ENCODE data around the gene PDE4C.
A peak's percentile ranks its signal among the peaks of the same experiment; 100 is the strongest.

The PDE4C gene

DNA sequence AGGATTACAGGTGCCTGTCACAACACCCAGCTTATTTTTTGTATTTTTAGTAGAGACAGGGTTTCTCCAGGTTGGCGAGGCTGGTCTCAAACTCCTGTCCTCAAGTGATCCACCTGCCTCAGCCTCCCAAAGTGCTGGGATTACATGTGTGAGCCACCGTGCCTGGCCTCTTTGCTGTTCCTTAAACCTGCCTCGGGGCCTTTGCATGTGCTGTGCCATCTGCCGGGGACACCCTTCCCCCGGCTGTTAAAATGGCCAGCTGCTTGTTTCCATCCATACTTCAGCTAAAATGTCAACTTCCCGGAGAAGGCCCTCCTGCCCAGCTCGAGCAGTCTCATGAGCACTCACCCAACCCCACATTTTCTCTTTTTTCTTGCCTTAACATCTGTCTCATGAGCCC is 19.1 kb upstream of the PDE4C start:
- no peak for DNase-seq (ENCODE audit: low read depth)
- no peak for TF ChIP-seq CTCF (IDR thresholded peaks at IDR 0.05; ENCODE audit: low read length, missing control alignments)
- no peak overlapping the region for H3K4me3 ChIP-seq (replicated peaks; ENCODE audit: low read depth, low read length)

GRCh38 chr19:18239303-18239702 is 13.1 kb upstream of the PDE4C start:
- TF ChIP-seq CTCF (IDR thresholded peaks at IDR 0.05; ENCODE audit: low read length, missing control alignments): no peak
- H3K4me3 ChIP-seq (replicated peaks; ENCODE audit: low read depth, low read length): no peak overlapping the region

DNA sequence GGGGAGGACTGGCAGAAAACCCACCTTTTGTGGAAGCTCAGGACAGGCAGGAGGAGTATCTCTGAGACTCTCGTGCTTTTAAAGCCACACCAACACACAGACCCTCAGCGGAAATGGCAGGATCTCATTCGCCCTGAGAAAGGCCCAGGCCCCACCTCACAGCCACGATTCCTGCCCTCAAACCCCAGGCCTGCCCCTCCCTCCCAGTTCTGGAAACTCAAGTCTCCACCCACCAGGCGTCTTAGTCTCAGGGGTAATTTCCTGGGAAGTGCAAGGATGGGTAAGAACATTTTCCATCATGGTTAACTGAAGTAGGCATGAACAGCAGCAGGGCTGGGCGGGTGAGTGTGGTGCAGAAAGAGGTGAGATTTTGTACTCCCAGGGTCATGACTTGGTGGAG is 8.0 kb upstream of the PDE4C start:
- TF ChIP-seq CTCF (IDR thresholded peaks at IDR 0.05; ENCODE audit: low read length, missing control alignments): no peak
- no peak for DNase-seq (ENCODE audit: low read depth)
- no peak overlapping the region for H3K4me3 ChIP-seq (replicated peaks; ENCODE audit: low read depth, low read length)

More at GRCh38 chr19:18239303-18239702, 13.1 kb upstream of the PDE4C start:
- DNase-seq (ENCODE audit: low read depth): no peak

DNA sequence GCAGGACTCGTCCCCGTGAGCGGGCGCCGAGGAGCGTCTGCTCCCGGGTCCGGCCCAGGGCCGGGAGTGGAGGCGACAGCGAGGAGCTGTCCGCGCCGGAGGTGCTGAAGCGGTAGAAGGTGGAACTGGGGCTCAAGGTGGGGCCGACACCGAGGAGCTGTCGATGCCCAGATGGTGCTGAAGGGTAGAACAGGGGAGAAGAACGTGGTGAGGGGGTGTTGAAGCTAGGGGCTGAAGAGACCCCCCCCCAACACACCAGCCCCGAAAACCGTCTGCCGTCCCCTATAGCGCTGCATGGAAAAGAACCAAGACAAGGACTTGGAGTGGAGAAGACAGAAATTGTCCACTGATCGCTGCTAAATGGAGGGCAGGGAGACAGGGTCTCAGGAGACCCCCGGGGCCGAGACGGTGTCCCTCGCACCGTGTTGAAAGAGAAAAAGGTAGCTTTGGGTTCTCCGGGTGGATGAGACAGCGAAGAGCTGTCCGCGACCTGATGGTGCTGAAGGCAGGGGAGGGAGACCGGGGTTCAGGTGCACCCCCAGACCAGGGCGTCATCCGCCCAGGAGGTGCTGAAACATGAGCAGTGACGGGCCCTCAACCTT is 7.1 kb upstream of the PDE4C start:
- TF ChIP-seq CTCF (IDR thresholded peaks at IDR 0.05; ENCODE audit: low read length, missing control alignments): no peak
- peak; percentile 54 for DNase-seq (ENCODE audit: low read depth)
- no peak overlapping the region for H3K4me3 ChIP-seq (replicated peaks; ENCODE audit: low read depth, low read length)

GRCh38 chr19:18232540-18233223 is 6.4 kb upstream of the PDE4C start:
- no peak for TF ChIP-seq CTCF (IDR thresholded peaks at IDR 0.05; ENCODE audit: low read length, missing control alignments)
- no peak for DNase-seq (ENCODE audit: low read depth)
- H3K4me3 ChIP-seq (replicated peaks; ENCODE audit: low read depth, low read length): no peak overlapping the region

DNA sequence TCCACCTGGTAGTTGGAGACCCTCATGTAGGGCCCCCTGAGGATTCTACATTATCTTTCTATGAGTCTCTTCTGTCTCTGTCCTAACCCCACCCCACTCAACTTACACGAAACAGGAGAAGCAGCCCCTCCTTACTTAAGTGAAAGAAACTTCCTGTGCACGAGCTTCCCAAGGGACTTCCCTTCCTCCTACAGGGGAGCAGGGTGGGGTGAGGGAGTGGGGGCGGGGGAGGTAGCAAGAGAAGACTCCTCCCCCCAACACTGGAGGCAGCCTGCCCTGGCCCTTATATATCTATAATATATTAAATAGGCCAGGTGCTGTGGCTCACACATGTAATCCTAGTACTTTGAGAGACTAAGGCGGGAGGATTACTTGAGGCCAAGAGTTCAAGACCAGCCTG is 5.5 kb upstream of the PDE4C start:
- H3K4me3 ChIP-seq (replicated peaks; ENCODE audit: low read depth, low read length): no peak overlapping the region
- no peak for TF ChIP-seq CTCF (IDR thresholded peaks at IDR 0.05; ENCODE audit: low read length, missing control alignments)

More for the DNA sequence above, 5.5 kb upstream of the PDE4C start:
- DNase-seq (ENCODE audit: low read depth): no peak
